Smooth muscle cell (in vitro differentiated cells): ENCODE results near the gene DLK1. TPM values are rescaled to one million over a fixed set of nuclear protein-coding genes. Genes with fewer than 3 reads are reported as not detected.

Source experiments
- DNase-seq: peaks from one replicate; lab custom pipeline; 2025; ENCODE audit not compliant: unreplicated experiment; lab: John Stamatoyannopoulos, UW
- H2AFZ ChIP-seq: fragments of 200-600 bp; sonication (generic); 2 replicates; pipeline ENCODE4 v1.6.0; 2016; ENCODE audit warnings: antibody characterized with exemption, low read depth, mild to moderate bottlenecking
- H3F3A ChIP-seq: fragments of 200-600 bp; sonication (generic); 2 replicates; pipeline ENCODE4 v1.6.0; 2017; ENCODE audit warnings: antibody characterized with exemption, low read depth
- H3K27ac ChIP-seq: fragments of 200-600 bp; sonication (generic); 2 replicates; pipeline ENCODE4 v1.5.1; 2016; ENCODE audit warnings: low read depth, mild to moderate bottlenecking
- H3K27me3 ChIP-seq: fragments of 200-600 bp; sonication (generic); 2 replicates; pipeline ENCODE4 v1.6.1; 2016; ENCODE audit warnings: low read depth, mild to moderate bottlenecking
- H3K36me3 ChIP-seq: fragments of 200-600 bp; sonication (generic); 2 replicates; pipeline ENCODE4 v1.5.1; 2016; ENCODE audit warnings: low read depth
- H3K4me1 ChIP-seq: fragments of 200-600 bp; sonication (generic); 2 replicates; pipeline ENCODE4 v1.5.1; 2016; ENCODE audit warnings: low read depth
- H3K4me2 ChIP-seq: fragments of 200-600 bp; sonication (generic); 2 replicates; pipeline ENCODE4 v1.6.0; 2016; ENCODE audit warnings: mild to moderate bottlenecking
- H3K4me3 ChIP-seq: fragments of 200-600 bp; sonication (generic); 2 replicates; pipeline ENCODE4 v1.5.1; 2016; ENCODE audit warnings: mild to moderate bottlenecking
- H3K79me2 ChIP-seq: fragments of 200-600 bp; sonication (generic); 2 replicates; pipeline ENCODE4 v1.6.0; 2016; ENCODE audit warnings: low read depth, mild to moderate bottlenecking
- H3K9ac ChIP-seq: fragments of 200-600 bp; sonication (generic); 2 replicates; pipeline ENCODE4 v1.6.0; 2016; ENCODE audit warnings: low read depth
- H3K9me3 ChIP-seq: fragments of 200-600 bp; sonication (generic); replicated peaks from 2 replicates; pipeline ENCODE4 v1.5.1; 2016; ENCODE audit warnings: low read depth
- H4K20me1 ChIP-seq: fragments of 200-600 bp; sonication (generic); 2 replicates; pipeline ENCODE4 v1.6.0; 2016; ENCODE audit warnings: low read depth
- CTCF ChIP-seq: fragments of 200-600 bp; sonication (generic); IDR thresholded peaks from 2 replicates; pipeline ENCODE4 v1.5.1; 2017; ENCODE audit warnings: borderline replicate concordance, mild to moderate bottlenecking, antibody characterized with exemption; ENCODE audit not compliant: insufficient read depth, poor library complexity, severe bottlenecking
- WGBS: methylation state at CpG from one replicate; pipeline ENCODE4 v1.1.7; 2016; ENCODE audit warnings: low lambda C conversion rate; 5-methylcytosine and 5-hydroxymethylcytosine counted together
- polyA plus RNA-seq: library from polyadenylated mRNA; unstranded; fragments of >200 nt; fragmentation: Nextera tagmentation; extraction: Ambion mirVana; gene quantifications from 2 replicates; pipeline ENCODE4 v1.2.1, GENCODE V29; 2016
- total RNA-seq: library from RNA; depleted of rRNA; stranded (reverse); fragments of >200 nt; gene quantifications from 2 replicates; pipeline ENCODE4 v1.2.3, GENCODE V29; 2014

The DLK1 gene
- total and polyA plus RNA-seq, 2 experiments from 2014 or later = 3,515 to 15,731 TPM

GRCh38 chr14:100786576-100787219 is 60.0 kb downstream of the DLK1 start:
- Histone ChIP-seq H3F3A (peaks cover 9% of the 10 kb centered on the region), H3K4me1 (peaks cover 29% of the 10 kb centered on the region), H3K9ac (no peak overlapping the region), H3K27me3 (no peaks in the 10 kb centered on the region), H3K4me2 (peak overlapping the region; percentile 33), H3K27ac (peak overlapping the region; percentile 21), H2AFZ (no peak overlapping the region), H4K20me1 (no peaks in the 10 kb centered on the region), H3K36me3 (no peaks in the 10 kb centered on the region), H3K79me2 (no peaks in the 10 kb centered on the region), H3K9me3 (no peaks in the 10 kb centered on the region), H3K4me3 (no peak overlapping the region)
- 89% methylated on average over 11 of the region's 11 CpGs for WGBS
- no peak for TF ChIP-seq CTCF
- DNase-seq = no peak

- Histone ChIP-seq H3K27me3 (no peaks in the 10 kb centered on the region), H3K9me3 (no peaks in the 10 kb centered on the region), H3K9ac (no peak overlapping the region), H3K36me3 (no peaks in the 10 kb centered on the region), H3K27ac (no peak overlapping the region), H2AFZ (no peak overlapping the region), H3F3A (peaks cover 11% of the 10 kb centered on the region), H3K4me2 (no peak overlapping the region), H3K4me3 (no peak overlapping the region), H3K4me1 (peaks cover 30% of the 10 kb centered on the region), H3K79me2 (no peaks in the 10 kb centered on the region), H4K20me1 (no peaks in the 10 kb centered on the region)
- 97% methylated on average over 14 of the region's 14 CpGs for WGBS
- DNase-seq = no peak
- no peak for TF ChIP-seq CTCF
Measured at GRCh38 chr14:100787659-100788058, 61.0 kb downstream of the DLK1 start.

Other genes with a start within 250 kb of the DLK1 start
- gene BEGAIN, start 139.5 kb upstream of the DLK1 start, total RNA-seq = 3.1 and 4.7 TPM in 2 replicates
- 8.5 and 11.7 TPM in 2 replicates for gene BEGAIN, start 139.5 kb upstream of the DLK1 start, polyA plus RNA-seq
- gene MEG3, start 99.2 kb downstream of the DLK1 start, total RNA-seq = not detected in 2 replicates
- 0.70 TPM in 1 of 2 replicates, not detected in the other for gene MEG3, start 99.2 kb downstream of the DLK1 start, polyA plus RNA-seq
- 11.8 and 13.9 TPM in 2 replicates for gene RTL1, start 176.8 kb downstream of the DLK1 start, total RNA-seq
- gene RTL1, start 176.8 kb downstream of the DLK1 start, polyA plus RNA-seq = 6.7 and 11.1 TPM in 2 replicates